BLaER1 treated with 17β-estradiol and CSF1 and Interleukin-3, amounts not matched to agents 10 nM and 100 nM (cell line): ENCODE measurements around the gene CYB561.
A peak's percentile ranks its signal among the peaks of the same experiment; 100 is the strongest.

Source experiments
- H3K27ac ChIP-seq, 11 experiments: shearing (Covaris generic); formaldehyde crosslinking; 2 replicates each; pipeline ENCODE4 v1.8.1; 2022
- H3K27me3 ChIP-seq, 11 experiments: shearing (Covaris generic); formaldehyde crosslinking; 2 replicates each; pipeline ENCODE4 v1.8.1; 2022
- H3K36me3 ChIP-seq, 11 experiments: shearing (Covaris generic); formaldehyde crosslinking; 2 replicates each; pipeline ENCODE4 v1.8.1; 2022
- H3K4me1 ChIP-seq, 10 experiments: shearing (Covaris generic); formaldehyde crosslinking; 2 replicates each; pipeline ENCODE4 v1.8.1; 2022
- H3K4me2 ChIP-seq, 11 experiments: shearing (Covaris generic); formaldehyde crosslinking; 2 replicates each; pipeline ENCODE4 v1.8.1; 2022
- H3K4me3 ChIP-seq, 10 experiments: shearing (Covaris generic); formaldehyde crosslinking; 2 replicates each; pipeline ENCODE4 v1.8.1; 2022
- H3K9ac ChIP-seq, 11 experiments: shearing (Covaris generic); formaldehyde crosslinking; 2 replicates each; pipeline ENCODE4 v1.8.1; 2022
- H3K9me3 ChIP-seq, 11 experiments: shearing (Covaris generic); formaldehyde crosslinking; replicated peaks in 1 of 11; 2 replicates each; pipeline ENCODE4 v1.8.1; 2022
- H4K20me1 ChIP-seq, 11 experiments: shearing (Covaris generic); formaldehyde crosslinking; 2 replicates each; pipeline ENCODE4 v1.8.1; 2022
- Cebpa-rat ChIP-seq, 11 experiments: shearing (Covaris generic); IDR thresholded peaks; 2 replicates each; pipeline ENCODE4 v1.8.1; 2022

Gene CYB561

GRCh38 chr17:63450551-63450950 lies 4.4 kb upstream of the CYB561 start:
- Histone ChIP-seq H3K4me2 (peak overlapping the region; percentile 76 to 90 (median 81)), H3K9ac (peak overlapping the region in 4 of 11 experiments; percentile 23 to 33 (median 28); a peak in 4 of 22 replicates)

DNA sequence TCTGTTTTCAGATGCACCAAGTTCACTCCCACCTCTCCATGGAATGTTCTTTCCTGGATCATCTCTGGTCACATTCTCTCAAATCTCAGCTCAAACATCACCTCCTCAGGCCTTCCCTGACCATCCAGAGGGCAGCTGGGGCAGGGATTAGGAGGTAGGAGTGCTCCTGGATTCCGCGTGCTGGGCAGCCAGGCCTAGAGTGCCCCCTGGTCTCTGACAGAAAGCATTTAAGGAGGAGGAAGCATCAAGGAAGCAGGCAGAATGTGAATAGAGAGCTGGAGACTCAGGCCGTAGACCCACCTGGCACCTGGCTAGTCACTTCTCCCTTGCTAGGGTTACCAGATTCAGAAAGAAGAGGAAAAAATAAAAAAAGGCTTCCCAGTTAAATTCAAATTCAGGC lies 2.5 kb upstream of the CYB561 start:
- Histone ChIP-seq H3K9me3 (no peaks in the 10 kb centered on the region), H3K4me3 (no peak overlapping the region), H3K27ac (peak overlapping the region in 3 of 11 experiments; percentile 92 to 97 (median 92); a peak in 1 of 22 replicates), H3K4me2 (peak overlapping the region; percentile 93 to 100 (median 98)), H4K20me1 (no peaks in the 10 kb centered on the region), H3K36me3 (no peaks in the 10 kb centered on the region), H3K27me3 (peaks cover 0 to 48% (median 24%) of the 10 kb centered on the region in 11 experiments; a peak in 18 of 22 replicates), H3K9ac (peak overlapping the region in 2 of 11 experiments; percentile 85 to 92; a peak in 1 of 22 replicates), H3K4me1 (peaks cover 45 to 75% (median 64%) of the 10 kb centered on the region in 10 experiments)
- TF ChIP-seq Cebpa-rat (IDR thresholded peaks at IDR 0.05), result no peak

More at GRCh38 chr17:63450551-63450950, 4.4 kb upstream of the CYB561 start:
- Histone ChIP-seq H3K36me3 (no peaks in the 10 kb centered on the region), H3K27ac (no peak overlapping the region), H3K9me3 (no peaks in the 10 kb centered on the region), H3K4me3 (no peak overlapping the region), H4K20me1 (no peaks in the 10 kb centered on the region), H3K4me1 (peaks cover 53 to 73% (median 63%) of the 10 kb centered on the region in 10 experiments), H3K27me3 (peaks cover 0 to 31% (median 12%) of the 10 kb centered on the region in 11 experiments; a peak in 18 of 22 replicates)
- TF ChIP-seq Cebpa-rat (IDR thresholded peaks at IDR 0.05), result no peak

GRCh38 chr17:63447471-63448009 lies 1.4 kb upstream of the CYB561 start:
- Histone ChIP-seq H3K9me3 (no peaks in the 10 kb centered on the region), H3K27ac (peak overlapping the region; percentile 88 to 97 (median 92)), H3K27me3 (peaks cover 0 to 48% (median 24%) of the 10 kb centered on the region in 11 experiments; a peak in 18 of 22 replicates), H4K20me1 (no peaks in the 10 kb centered on the region), H3K4me2 (peak overlapping the region; percentile 93 to 100 (median 98)), H3K9ac (peak overlapping the region; percentile 79 to 92 (median 86)), H3K36me3 (no peaks in the 10 kb centered on the region), H3K4me3 (peak overlapping the region in 9 of 10 experiments; percentile 61 to 75 (median 66); a peak in 13 of 20 replicates), H3K4me1 (peaks cover 50 to 69% (median 59%) of the 10 kb centered on the region in 10 experiments)
- no peak for TF ChIP-seq Cebpa-rat (IDR thresholded peaks at IDR 0.05)

DNA sequence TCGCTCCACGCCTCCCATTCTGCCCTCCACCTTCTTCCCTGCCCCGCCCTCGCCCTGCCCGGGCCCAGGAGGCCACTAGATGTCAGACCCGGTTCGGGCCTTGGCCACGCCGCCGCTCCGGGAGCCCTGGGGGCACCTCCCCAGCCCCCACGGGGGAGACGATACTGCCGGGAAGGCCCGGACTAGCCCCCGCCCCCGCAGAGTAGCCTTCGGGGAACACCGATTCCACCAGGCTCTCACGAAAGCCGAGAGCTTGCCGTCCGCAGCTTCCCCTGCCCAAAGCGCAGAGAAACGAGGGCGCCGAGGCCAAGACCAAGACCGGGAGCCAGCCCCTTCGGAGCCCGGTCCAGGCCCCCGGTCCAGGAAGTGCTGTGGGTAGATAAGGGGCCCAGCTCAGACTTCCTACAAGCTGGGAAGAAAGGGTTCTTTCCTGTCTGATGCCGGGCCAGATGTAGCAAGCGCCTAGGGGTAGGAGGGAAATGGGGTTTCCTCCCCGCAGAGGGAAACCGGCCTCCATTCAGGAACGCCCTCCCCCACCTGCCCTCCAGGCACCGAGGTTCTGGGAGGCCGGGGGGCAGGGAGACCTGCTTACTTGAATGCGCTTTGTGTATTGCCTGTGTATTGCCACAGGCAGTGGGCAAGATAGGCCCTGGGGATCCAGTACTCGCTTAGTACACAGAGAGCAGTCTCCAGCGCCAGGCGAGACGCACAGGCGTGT lies 806 bp upstream of the CYB561 start:
- Histone ChIP-seq H3K27ac (peak overlapping the region; percentile 88 to 97 (median 92)), H3K36me3 (no peaks in the 10 kb centered on the region), H3K4me2 (peak overlapping the region; percentile 93 to 100 (median 98)), H3K27me3 (peaks cover 0 to 48% (median 24%) of the 10 kb centered on the region in 11 experiments; a peak in 18 of 22 replicates), H3K4me1 (peaks cover 49 to 69% (median 55%) of the 10 kb centered on the region in 10 experiments), H3K4me3 (peak overlapping the region; percentile 54 to 75 (median 66)), H3K9ac (peak overlapping the region; percentile 79 to 92 (median 86)), H4K20me1 (no peaks in the 10 kb centered on the region), H3K9me3 (no peaks in the 10 kb centered on the region)
- peak in 6 of 11 experiments; percentile 36 to 99 (median 92); a peak in 9 of 22 replicates for TF ChIP-seq Cebpa-rat (IDR thresholded peaks at IDR 0.05)

DNA sequence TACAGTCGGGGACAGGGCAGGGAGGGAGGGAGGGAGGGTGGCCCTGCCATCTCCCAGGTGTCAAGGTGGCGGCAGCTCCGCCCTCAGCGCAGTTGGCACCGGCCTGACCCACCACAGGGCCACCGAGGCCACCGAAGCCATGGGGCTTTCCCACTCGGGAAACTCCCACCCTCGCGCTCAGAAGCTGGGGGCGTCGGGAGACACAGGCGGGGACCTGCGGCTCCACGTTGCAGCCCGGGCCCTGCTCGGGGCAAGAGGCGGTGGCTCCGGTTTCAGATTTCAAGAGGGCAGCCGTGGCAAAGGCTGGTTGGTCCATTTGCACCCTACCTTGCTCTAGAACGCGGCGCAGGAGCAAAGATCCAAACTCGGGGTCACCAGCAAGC lies 544 bp downstream of the CYB561 start:
- TF ChIP-seq Cebpa-rat (IDR thresholded peaks at IDR 0.05), result no peak
- H3K36me3 ChIP-seq, result no peaks in the 10 kb centered on the region
- no peaks in the 10 kb centered on the region for H4K20me1 ChIP-seq
- peak overlapping the region; percentile 54 to 75 (median 66); a peak in 19 of 20 replicates for H3K4me3 ChIP-seq
- peak overlapping the region; percentile 93 to 100 (median 98) for H3K4me2 ChIP-seq
- H3K9me3 ChIP-seq, result no peaks in the 10 kb centered on the region
- H3K4me1 ChIP-seq, result peaks cover 40 to 73% (median 51%) of the 10 kb centered on the region in 10 experiments
- peak overlapping the region in 9 of 11 experiments; percentile 23 to 97 (median 90); a peak in 16 of 22 replicates for H3K27ac ChIP-seq
- H3K9ac ChIP-seq, result peak overlapping the region; percentile 79 to 92 (median 86)
- peaks cover 0 to 41% (median 24%) of the 10 kb centered on the region in 11 experiments; a peak in 18 of 22 replicates for H3K27me3 ChIP-seq

- no peak overlapping the region for H3K27ac ChIP-seq
- no peak overlapping the region; a peak in 1 of 20 replicates for H3K4me3 ChIP-seq
- H3K9me3 ChIP-seq, result no peaks in the 10 kb centered on the region
- peak overlapping the region in 6 of 11 experiments; percentile 40 to 100 (median 98); a peak in 7 of 22 replicates for H3K4me2 ChIP-seq
- H3K27me3 ChIP-seq, result peaks cover 0 to 37% (median 24%) of the 10 kb centered on the region in 11 experiments; a peak in 18 of 22 replicates
- no peak overlapping the region for H3K9ac ChIP-seq
- H3K36me3 ChIP-seq, result no peaks in the 10 kb centered on the region
- H4K20me1 ChIP-seq, result no peaks in the 10 kb centered on the region
- H3K4me1 ChIP-seq, result peaks cover 38 to 73% (median 51%) of the 10 kb centered on the region in 10 experiments
- TF ChIP-seq Cebpa-rat (IDR thresholded peaks at IDR 0.05), result no peak
Observed at GRCh38 chr17:63445065-63445464, 1.0 kb downstream of the CYB561 start.

- Histone ChIP-seq H3K27me3 (peaks cover 0 to 37% (median 24%) of the 10 kb centered on the region in 11 experiments; a peak in 18 of 22 replicates), H3K36me3 (no peaks in the 10 kb centered on the region), H3K27ac (no peak overlapping the region), H3K9me3 (no peaks in the 10 kb centered on the region), H3K4me3 (no peak overlapping the region), H4K20me1 (no peaks in the 10 kb centered on the region), H3K9ac (no peak overlapping the region), H3K4me2 (peak overlapping the region in 3 of 11 experiments; percentile 7 to 98 (median 40); a peak in 1 of 22 replicates), H3K4me1 (peaks cover 41 to 73% (median 51%) of the 10 kb centered on the region in 10 experiments)
- TF ChIP-seq Cebpa-rat (IDR thresholded peaks at IDR 0.05), result no peak
Observed at GRCh38 chr17:63444457-63444856, 1.6 kb downstream of the CYB561 start.

GRCh38 chr17:63443053-63443452 lies 3.1 kb downstream of the CYB561 start:
- H3K4me1 ChIP-seq, result peaks cover 39 to 75% (median 55%) of the 10 kb centered on the region in 10 experiments
- TF ChIP-seq Cebpa-rat (IDR thresholded peaks at IDR 0.05), result no peak
- peak overlapping the region in 1 of 11 experiments; percentile 93; a peak in 2 of 22 replicates for H3K4me2 ChIP-seq
- H3K9me3 ChIP-seq, result no peaks in the 10 kb centered on the region
- H3K36me3 ChIP-seq, result no peaks in the 10 kb centered on the region
- no peak overlapping the region for H3K27ac ChIP-seq
- H3K4me3 ChIP-seq, result no peak overlapping the region
- no peak overlapping the region for H3K9ac ChIP-seq
- H3K27me3 ChIP-seq, result peaks cover 0 to 37% (median 24%) of the 10 kb centered on the region in 11 experiments; a peak in 18 of 22 replicates
- H4K20me1 ChIP-seq, result no peaks in the 10 kb centered on the region
